ACC112 (cell line): ENCODE data around the gene MOK.

Source experiments
- H2AFZ ChIP-seq: fragments of 200-600 bp; sonication (generic); one replicate; pipeline ENCODE4 v1.6.0; 2017; ENCODE audit warnings: antibody characterized with exemption, low read length; ENCODE audit not compliant: unreplicated experiment
- H3K27ac ChIP-seq: fragments of 200-600 bp; sonication (generic); 2 replicates; pipeline ENCODE4 v1.5.1; 2014; ENCODE audit warnings: low read depth, mild to moderate bottlenecking, antibody characterized with exemption, low read length, moderate library complexity
- H3K27me3 ChIP-seq: fragments of 200-600 bp; sonication (generic); 2 replicates; pipeline ENCODE4 v1.6.1; 2014; ENCODE audit warnings: mild to moderate bottlenecking, antibody characterized with exemption, low read length, moderate library complexity, mixed read lengths; ENCODE audit not compliant: insufficient read depth
- H3K36me3 ChIP-seq: fragments of 200-600 bp; sonication (generic); 2 replicates; pipeline ENCODE4 v1.6.1; 2016; ENCODE audit warnings: mild to moderate bottlenecking, antibody characterized with exemption, low read length, moderate library complexity, mixed read lengths; ENCODE audit not compliant: insufficient read depth
- H3K4me1 ChIP-seq: fragments of 200-600 bp; sonication (generic); one replicate; pipeline ENCODE4 v1.6.1; 2016; ENCODE audit warnings: low read length, mixed read lengths; ENCODE audit not compliant: insufficient read depth, unreplicated experiment, control insufficient read depth
- H3K4me3 ChIP-seq: fragments of 200-600 bp; sonication (generic); 2 replicates; pipeline ENCODE4 v1.5.1; 2014; ENCODE audit warnings: mild to moderate bottlenecking, low read depth, low read length
- H3K79me2 ChIP-seq: fragments of 200-600 bp; sonication (generic); one replicate; pipeline ENCODE4 v1.6.0; 2016; ENCODE audit warnings: low read length; ENCODE audit not compliant: control insufficient read depth, unreplicated experiment, insufficient read depth

MOK gene

GRCh38 chr14:102195446-102195845 lies 109.5 kb downstream of the MOK start:
- Histone ChIP-seq H3K36me3 (0 out of 2 replicates have a peak, but pooled peaks cover 9% of the 10 kb centered on the region), H3K27me3 (no peaks in the 10 kb centered on the region), H3K4me1 (no peaks in the 10 kb centered on the region), H2AFZ (no peak overlapping the region), H3K27ac (no peak overlapping the region), H3K79me2 (peaks cover 34% of the 10 kb centered on the region), H3K4me3 (no peak overlapping the region)

DNA sequence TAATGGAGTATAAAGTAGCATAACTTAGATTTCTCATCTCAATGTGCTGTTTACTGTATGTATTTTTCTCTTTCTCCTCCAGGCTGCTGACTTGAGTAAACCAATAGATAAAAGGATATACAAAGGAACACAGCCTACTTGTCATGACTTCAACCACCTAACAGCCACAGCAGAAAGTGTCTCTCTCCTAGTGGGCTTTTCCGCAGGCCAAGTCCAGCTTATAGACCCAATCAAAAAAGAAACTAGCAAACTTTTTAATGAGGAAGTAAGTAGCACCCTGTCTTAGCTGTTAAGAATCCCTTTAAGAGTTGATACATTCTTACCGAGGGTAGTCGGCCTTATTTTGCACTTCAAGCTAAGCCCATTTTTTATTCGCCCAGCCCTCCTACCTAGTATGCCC lies 110.1 kb downstream of the MOK start:
- H3K36me3 ChIP-seq, result 0 out of 2 replicates have a peak, but pooled peaks cover 9% of the 10 kb centered on the region
- no peaks in the 10 kb centered on the region for H3K4me1 ChIP-seq
- H3K27ac ChIP-seq, result no peak overlapping the region
- H3K4me3 ChIP-seq, result no peak overlapping the region
- H3K79me2 ChIP-seq, result peaks cover 34% of the 10 kb centered on the region
- no peak overlapping the region for H2AFZ ChIP-seq
- no peaks in the 10 kb centered on the region for H3K27me3 ChIP-seq

DNA sequence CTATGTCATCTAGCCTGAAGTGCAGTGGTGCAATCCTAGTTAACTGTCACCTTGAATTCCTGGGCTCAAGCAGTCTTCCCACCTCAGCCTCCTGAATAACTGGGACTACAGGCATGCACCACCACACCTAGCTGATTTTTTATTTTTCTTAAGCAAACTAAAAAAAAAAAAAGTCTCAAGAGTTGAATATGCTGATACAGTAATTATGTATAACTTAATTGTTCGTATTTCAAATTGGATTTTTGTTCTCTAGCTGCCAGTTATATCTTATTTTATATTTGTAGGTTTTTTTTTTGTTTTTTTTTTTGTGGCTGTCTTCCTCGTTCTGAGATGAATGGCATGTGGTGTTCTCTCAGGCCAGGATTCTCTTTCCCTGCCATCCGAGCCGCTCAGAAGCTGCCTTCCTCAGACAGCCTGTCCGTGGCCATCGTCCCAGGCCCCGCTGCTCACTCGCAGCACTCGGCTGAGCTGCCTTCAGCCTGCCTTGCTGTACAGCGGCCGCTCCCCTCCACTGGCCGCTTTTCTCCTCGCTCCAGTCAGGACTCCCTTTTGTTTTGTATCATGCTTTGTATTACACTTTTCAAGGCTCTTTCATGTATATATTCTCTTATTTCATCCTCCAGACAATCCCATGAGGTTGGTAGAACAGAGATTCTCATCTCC lies 112.0 kb downstream of the MOK start:
- no peak overlapping the region for H2AFZ ChIP-seq
- no peak overlapping the region for H3K4me3 ChIP-seq
- H3K27ac ChIP-seq, result no peak overlapping the region
- H3K4me1 ChIP-seq, result peaks cover 4% of the 10 kb centered on the region
- H3K36me3 ChIP-seq, result 0 out of 2 replicates have a peak, but pooled peaks cover 9% of the 10 kb centered on the region
- peaks cover 49% of the 10 kb centered on the region for H3K79me2 ChIP-seq
- H3K27me3 ChIP-seq, result no peaks in the 10 kb centered on the region

DNA sequence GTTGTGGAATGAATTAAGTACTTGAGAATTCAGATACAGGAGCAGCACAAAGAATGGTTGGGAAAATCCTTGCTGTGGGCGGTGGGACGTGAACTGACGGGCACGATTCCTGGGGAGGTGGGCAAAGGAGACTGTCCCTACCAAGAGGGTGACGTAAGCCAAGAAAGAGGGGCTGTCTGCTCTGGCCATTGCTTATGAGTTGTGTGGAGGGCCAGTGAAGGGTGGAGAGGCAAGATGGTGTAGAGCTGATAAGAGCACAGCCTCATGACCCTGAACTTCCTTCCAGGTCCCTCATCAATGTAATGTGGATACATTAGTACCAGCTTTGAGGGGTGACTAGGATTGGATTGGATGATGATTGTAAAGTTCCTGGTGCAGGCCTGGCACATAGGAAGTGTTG lies 115.1 kb downstream of the MOK start:
- H3K4me1 ChIP-seq, result peaks cover 26% of the 10 kb centered on the region
- no peak overlapping the region for H3K4me3 ChIP-seq
- H3K79me2 ChIP-seq, result peaks cover 58% of the 10 kb centered on the region
- no peak overlapping the region for H2AFZ ChIP-seq
- no peaks in the 10 kb centered on the region for H3K36me3 ChIP-seq
- H3K27ac ChIP-seq, result no peak overlapping the region
- no peaks in the 10 kb centered on the region for H3K27me3 ChIP-seq

- Histone ChIP-seq H3K4me1 (peaks cover 31% of the 10 kb centered on the region), H3K27ac (no peak overlapping the region), H3K36me3 (no peaks in the 10 kb centered on the region), H2AFZ (no peak overlapping the region), H3K79me2 (peaks cover 70% of the 10 kb centered on the region), H3K27me3 (no peaks in the 10 kb centered on the region), H3K4me3 (no peak overlapping the region)
These were observed 116.8 kb downstream of the MOK start for GRCh38 chr14:102188187-102188586.

- Histone ChIP-seq H2AFZ (no peak overlapping the region), H3K79me2 (peaks cover 71% of the 10 kb centered on the region), H3K36me3 (no peaks in the 10 kb centered on the region), H3K27me3 (no peaks in the 10 kb centered on the region), H3K4me3 (peak overlapping the region; percentile 53; the same call in 1 of the 2 replicates), H3K4me1 (peaks cover 37% of the 10 kb centered on the region), H3K27ac (peak overlapping the region; percentile 75)
These were observed 117.4 kb downstream of the MOK start for GRCh38 chr14:102187568-102188001.

DNA sequence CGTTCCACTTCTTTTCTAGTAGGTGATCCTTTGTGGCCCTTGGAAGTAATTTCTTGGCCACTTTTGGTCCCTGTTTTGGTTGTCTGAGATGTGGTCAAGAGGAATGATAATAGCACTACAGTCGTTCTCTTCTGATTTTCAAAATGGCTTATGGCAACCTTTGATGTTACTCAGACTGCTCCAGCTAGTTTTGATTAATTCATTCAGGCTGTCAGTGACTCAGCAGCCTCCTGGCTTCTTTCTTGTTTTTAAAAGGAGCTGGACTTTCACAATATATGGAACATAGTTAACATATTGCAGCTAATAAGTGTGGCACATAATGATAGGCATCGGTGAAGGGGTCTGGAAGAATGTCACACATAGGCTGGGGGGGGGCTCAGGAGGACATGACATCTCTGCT lies 117.9 kb downstream of the MOK start:
- peak overlapping the region; percentile 56 for H2AFZ ChIP-seq
- H3K27me3 ChIP-seq, result no peaks in the 10 kb centered on the region
- peak overlapping the region; percentile 75 for H3K27ac ChIP-seq
- peak overlapping the region; percentile 53; the same call in 1 of the 2 replicates for H3K4me3 ChIP-seq
- no peaks in the 10 kb centered on the region for H3K36me3 ChIP-seq
- peaks cover 41% of the 10 kb centered on the region for H3K4me1 ChIP-seq
- H3K79me2 ChIP-seq, result peaks cover 71% of the 10 kb centered on the region

DNA sequence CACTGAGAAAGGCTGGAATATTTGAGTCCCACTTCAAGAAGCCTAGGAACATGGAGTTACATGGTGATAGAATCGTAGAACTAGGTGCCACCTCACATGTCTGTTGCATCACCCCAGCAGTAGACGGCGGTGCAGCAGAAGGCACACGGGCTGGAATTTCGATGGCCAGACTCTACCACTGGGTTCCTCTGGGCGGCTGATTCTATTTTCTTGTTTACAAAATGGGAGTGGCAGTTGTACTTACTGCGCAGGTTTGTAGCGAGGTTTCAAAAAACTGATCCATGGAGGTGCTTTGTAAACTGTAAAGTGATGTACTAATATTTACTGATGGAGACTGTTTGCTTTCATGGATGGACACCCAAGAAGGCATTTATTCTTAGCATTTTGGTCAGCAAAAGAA lies 119.6 kb downstream of the MOK start:
- Histone ChIP-seq H3K36me3 (no peaks in the 10 kb centered on the region), H3K79me2 (peaks cover 72% of the 10 kb centered on the region), H3K27ac (no peak overlapping the region), H3K4me3 (no peak overlapping the region), H2AFZ (no peak overlapping the region), H3K27me3 (no peaks in the 10 kb centered on the region), H3K4me1 (peaks cover 52% of the 10 kb centered on the region)

GRCh38 chr14:102184316-102185035 lies 120.5 kb downstream of the MOK start:
- H3K79me2 ChIP-seq, result peaks cover 73% of the 10 kb centered on the region
- no peaks in the 10 kb centered on the region for H3K27me3 ChIP-seq
- no peak overlapping the region for H3K4me3 ChIP-seq
- H3K36me3 ChIP-seq, result no peaks in the 10 kb centered on the region
- peaks cover 52% of the 10 kb centered on the region for H3K4me1 ChIP-seq
- no peak overlapping the region for H3K27ac ChIP-seq
- H2AFZ ChIP-seq, result no peak overlapping the region

DNA sequence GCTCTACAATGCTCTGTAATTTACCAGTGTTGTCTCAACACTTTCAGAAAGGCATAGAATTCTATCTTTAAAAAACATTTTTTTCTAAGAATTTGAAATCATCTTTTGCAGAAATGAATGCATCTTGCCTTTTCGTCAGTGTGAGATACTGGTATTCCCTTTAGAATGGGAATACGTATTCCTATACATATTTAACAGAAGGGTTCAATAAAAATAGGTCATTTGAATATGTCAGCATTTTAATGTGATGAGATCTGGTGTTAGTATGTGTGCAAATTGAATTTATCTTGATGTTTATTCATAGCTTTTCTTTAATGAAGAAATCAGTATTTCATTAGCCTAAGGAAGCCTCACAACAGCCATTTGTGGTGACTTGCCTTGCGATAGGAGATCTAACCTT lies 121.1 kb downstream of the MOK start:
- Histone ChIP-seq H2AFZ (no peak overlapping the region), H3K79me2 (peaks cover 68% of the 10 kb centered on the region), H3K4me1 (peaks cover 52% of the 10 kb centered on the region), H3K27ac (no peak overlapping the region), H3K27me3 (no peaks in the 10 kb centered on the region), H3K36me3 (no peaks in the 10 kb centered on the region), H3K4me3 (no peak overlapping the region)
